Panc1 (cell line): ENCODE results near the gene WNT11. TPM values are rescaled to one million over a fixed set of nuclear protein-coding genes. Genes with fewer than 3 reads are reported as not detected.

Experiments used
- ATAC-seq: fragments of 200-7000 bp; cut with Tn5 transposase; 2 replicates; pipeline ENCODE4 v1.9.1; 2020; ENCODE audit warnings: mild to moderate bottlenecking, moderate library complexity
- BruUV-seq: library from RNA; stranded (reverse); fragments of 400-500 nt; replicated peaks from 2 replicates; lab custom pipeline; 2021; lab: Mats Ljungman, UMichigan
- CTCF ChIA-PET: fragments of 300-600 bp; sonication (Branson Sonifier 250); formaldehyde crosslinking; loops from one replicate; lab custom pipeline; 2022; ENCODE audit warnings: antibody characterized with exemption; lab: Charles Lee
- POLR2A ChIA-PET: fragments of 300-600 bp; sonication (Branson Sonifier 250); formaldehyde crosslinking; loops from one replicate; lab custom pipeline; 2022; ENCODE audit warnings: antibody characterized with exemption; lab: Charles Lee
- DNase-seq: peaks from one replicate; pipeline ENCODE4 v3.0.0-alpha.2; 2010; ENCODE audit warnings: low read depth, low spot score
- H3K27ac ChIP-seq: 2 replicates; pipeline ENCODE4 v1.5.1; 2011; ENCODE audit warnings: mild to moderate bottlenecking, low read length, inconsistent platforms
- H3K27me3 ChIP-seq: fragments of 200-500 bp; sonication (Bioruptor generic); 2 replicates; pipeline ENCODE4 v1.6.0; 2014; ENCODE audit warnings: low read length, inconsistent platforms; ENCODE audit not compliant: control insufficient read depth, insufficient read depth
- H3K36me3 ChIP-seq: fragments of 200-500 bp; sonication (Bioruptor generic); 2 replicates; pipeline ENCODE4 v1.5.1; 2014; ENCODE audit warnings: inconsistent platforms, mild to moderate bottlenecking, low read length, moderate library complexity; ENCODE audit not compliant: control insufficient read depth, insufficient read depth
- H3K4me1 ChIP-seq: 2 replicates; pipeline ENCODE4 v1.5.1; 2011; ENCODE audit warnings: inconsistent platforms, mild to moderate bottlenecking, low read length, moderate library complexity; ENCODE audit not compliant: control insufficient read depth, insufficient read depth
- H3K4me3 ChIP-seq, 2 experiments: 2 replicates each; pipeline ENCODE4 v1.5.1; 2011 to 2012; ENCODE audit warnings: low read depth in 2 of 2, low read length in 2 of 2, mild to moderate bottlenecking in 2 of 2, inconsistent platforms in 1 of 2, moderate library complexity in 1 of 2
- H3K9me3 ChIP-seq: fragments of 200-500 bp; sonication (Bioruptor generic); 2 replicates; pipeline ENCODE4 v1.5.1; 2014; ENCODE audit warnings: low read depth, mild to moderate bottlenecking, inconsistent platforms, low read length, moderate library complexity; ENCODE audit not compliant: control insufficient read depth, insufficient read depth
- CTCF ChIP-seq: fragments of 450-650 bp; IDR thresholded peaks from 2 replicates; pipeline ENCODE4 v1.5.1; 2017; ENCODE audit warnings: mild to moderate bottlenecking
- POLR2AphosphoS5 ChIP-seq: IDR thresholded peaks from 2 replicates; pipeline ENCODE4 v1.6.1; 2012; ENCODE audit warnings: mild to moderate bottlenecking, low read depth, low read length, moderate library complexity
- REST ChIP-seq, 2 experiments: IDR thresholded peaks; 2 replicates each; pipeline ENCODE4 v1.6.1; 2011 to 2012; ENCODE audit warnings: low read depth in 2 of 2, control low read depth in 1 of 2, low read length in 1 of 2, mild to moderate bottlenecking in 1 of 2, moderate library complexity in 1 of 2; ENCODE audit not compliant: insufficient read depth in 1 of 2
- SIN3A ChIP-seq: IDR thresholded peaks from 2 replicates; pipeline ENCODE4 v1.6.1; 2012; ENCODE audit warnings: low read depth, mild to moderate bottlenecking, low read length, moderate library complexity, borderline replicate concordance; ENCODE audit not compliant: insufficient read depth
- TCF7L2 ChIP-seq: IDR thresholded peaks from 2 replicates; pipeline ENCODE4 v1.6.1; 2011; ENCODE audit warnings: mild to moderate bottlenecking, low read depth, low read length, inconsistent platforms
- in situ Hi-C: cut with HindIII; loops from 2 replicates; pipeline ENCODE4 v1.10.0; 2016; ENCODE audit warnings: low sequenced_read_pairs, low pct_unique_long_range_greater_than_20kb
- intact Hi-C: fragments of 100-400 bp; cut with micrococcal nuclease; formaldehyde crosslinking; loops from one replicate; pipeline ENCODE4 v1.10.0; 2022; ENCODE audit not compliant: unreplicated experiment
- total RNA-seq: library from RNA; stranded (reverse); gene quantifications from one replicate; pipeline ENCODE4 v1.2.1, GENCODE V29; 2021; ENCODE audit not compliant: unreplicated experiment

Gene WNT11
- total RNA-seq, 1 experiment from 2014 or later, result 1.1 TPM

GRCh38 chr11:76209973-76210930 is 4.0 kb upstream of the WNT11 start:
- no peak overlapping the region for H3K27ac ChIP-seq
- no peaks in the 10 kb centered on the region for H3K36me3 ChIP-seq
- ChIA-PET CTCF (interaction anchor here (0.6 to 1.6 kb wide), 3 partner anchors 15 to 315 kb away, joined by 3 to 5 read pairs (median 3); no protein-coding TSS in a partner anchor), POLR2A (no interaction called here)
- no peak for DNase-seq
- intact Hi-C loops, result loop anchor here (5.0 kb wide), 2 partner anchors 307 to 313 kb away; no protein-coding TSS in a partner anchor
- no TSS peak for BruUV-seq
- no peaks in the 10 kb centered on the region for H3K9me3 ChIP-seq
- peaks cover 10% of the 10 kb centered on the region; the same call in 1 of the 2 replicates for H3K27me3 ChIP-seq
- H3K4me3 ChIP-seq, result peak overlapping the region; percentile 49 to 93
- peaks cover 7% of the 10 kb centered on the region; the same call in 1 of the 2 replicates for H3K4me1 ChIP-seq
- TF ChIP-seq TCF7L2, result peak; percentile 98
- no peak for TF ChIP-seq REST (IDR thresholded peaks at IDR 0.05; ENCODE audit: insufficient read depth in 1 of 2, low read depth in 2 of 2, low read length in 1 of 2)
- in situ Hi-C loops, result no loop called here
- peak; percentile 24 for ATAC-seq

- DNase-seq (no peak), ATAC-seq (peak; percentile 23)
- Histone ChIP-seq H3K9me3 (no peaks in the 10 kb centered on the region), H3K27me3 (peaks cover 10% of the 10 kb centered on the region; the same call in 1 of the 2 replicates), H3K4me1 (peaks cover 7% of the 10 kb centered on the region; the same call in 1 of the 2 replicates), H3K36me3 (no peaks in the 10 kb centered on the region), H3K4me3 (peak overlapping the region; percentile 49 to 93), H3K27ac (no peak overlapping the region)
- intact Hi-C loops, result loop anchor here (5.0 kb wide), 2 partner anchors 308 to 312 kb away; no protein-coding TSS in a partner anchor
- POLR2A ChIA-PET, result no interaction called here
- BruUV-seq, result no TSS peak
- CTCF ChIA-PET, result interaction anchor here (0.6 to 2.5 kb wide), 7 partner anchors 15 to 314 kb away, joined by 3 to 20 read pairs (median 3); no protein-coding TSS in a partner anchor
- in situ Hi-C loops, result no loop called here
- TF ChIP-seq TCF7L2 (no peak), CTCF (no peak), REST (IDR thresholded peaks at IDR 0.05; ENCODE audit: insufficient read depth in 1 of 2, low read depth in 2 of 2, low read length in 1 of 2) (no peak), SIN3A (no peak), POLR2AphosphoS5 (no peak)
These were observed 3.2 kb upstream of the WNT11 start for GRCh38 chr11:76209375-76209972.
